PC-3 (cell line): Measurements from ENCODE around the gene CCDC142. TPM values are rescaled to one million over a fixed set of nuclear protein-coding genes. Genes with fewer than 3 reads are reported as not detected.

Source experiments
- ATAC-seq: fragments of 200-7000 bp; cut with Tn5 transposase; 2 replicates; pipeline ENCODE4 v1.9.1; 2020; ENCODE audit warnings: mild to moderate bottlenecking, moderate library complexity
- BruUV-seq: library from RNA; stranded (reverse); fragments of 400-500 nt; replicated peaks from 2 replicates; lab custom pipeline; 2021; lab: Mats Ljungman, UMichigan
- CTCF ChIA-PET: fragments of 300-600 bp; sonication (Branson Sonifier 250); formaldehyde crosslinking; loops from one replicate; lab custom pipeline; 2022; ENCODE audit warnings: antibody characterized with exemption; lab: Charles Lee
- POLR2A ChIA-PET: fragments of 300-600 bp; sonication (Branson Sonifier 250); formaldehyde crosslinking; loops from one replicate; lab custom pipeline; 2022; ENCODE audit warnings: antibody characterized with exemption; ENCODE audit not compliant: unreplicated experiment; lab: Charles Lee
- DNase-seq: peaks from one replicate; pipeline ENCODE4 v3.0.0-alpha.2; 2015
- H2AFZ ChIP-seq: fragments of 300-600 bp; sonication (generic); 2 replicates; pipeline ENCODE4 v1.6.0; 2016; ENCODE audit warnings: antibody characterized with exemption, low read length
- H3F3A ChIP-seq: fragments of 300-600 bp; sonication (generic); one replicate; pipeline ENCODE4 v1.6.0; 2017; ENCODE audit warnings: antibody characterized with exemption, low read length, control low read depth, mild to moderate bottlenecking; ENCODE audit not compliant: unreplicated experiment
- H3K27ac ChIP-seq: fragments of 300-600 bp; sonication (generic); 2 replicates; pipeline ENCODE4 v1.5.1; 2016; ENCODE audit warnings: mild to moderate bottlenecking, low read length
- H3K27me3 ChIP-seq: fragments of 300-600 bp; sonication (generic); 2 replicates; pipeline ENCODE4 v1.6.1; 2016; ENCODE audit warnings: low read length, mixed read lengths
- H3K36me3 ChIP-seq: fragments of 300-600 bp; sonication (generic); 2 replicates; pipeline ENCODE4 v1.6.1; 2016; ENCODE audit warnings: low read depth, mixed run types, low read length, mixed read lengths
- H3K4me1 ChIP-seq: fragments of 300-600 bp; sonication (generic); 2 replicates; pipeline ENCODE4 v1.5.1; 2016; ENCODE audit warnings: low read length; ENCODE audit not compliant: insufficient read depth
- H3K4me2 ChIP-seq: fragments of 300-600 bp; sonication (generic); 2 replicates; pipeline ENCODE4 v1.6.0; 2016; ENCODE audit warnings: low read length
- H3K4me3 ChIP-seq: fragments of 300-600 bp; sonication (generic); 2 replicates; pipeline ENCODE4 v1.5.1; 2016; ENCODE audit warnings: mild to moderate bottlenecking, low read length, mixed read lengths
- H3K79me2 ChIP-seq: fragments of 300-600 bp; sonication (generic); 2 replicates; pipeline ENCODE4 v1.6.1; 2017; ENCODE audit warnings: low read length, mixed read lengths
- H3K9ac ChIP-seq: fragments of 300-600 bp; sonication (generic); 2 replicates; pipeline ENCODE4 v1.6.0; 2016; ENCODE audit warnings: mild to moderate bottlenecking, low read length
- H3K9me2 ChIP-seq: fragments of 300-600 bp; sonication (generic); replicated peaks from 2 replicates; pipeline ENCODE4 v1.6.1; 2016; ENCODE audit warnings: mixed run types, low read length, mixed read lengths
- H3K9me3 ChIP-seq: fragments of 300-600 bp; sonication (generic); 2 replicates; pipeline ENCODE4 v1.6.1; 2016; ENCODE audit warnings: low read length, mixed read lengths
- H4K20me1 ChIP-seq: fragments of 300-600 bp; sonication (generic); 2 replicates; pipeline ENCODE4 v1.6.1; 2016; ENCODE audit warnings: low read length, mixed read lengths
- CTCF ChIP-seq: fragments of 300-600 bp; sonication (generic); conservative IDR thresholded peaks from 2 replicates; pipeline ENCODE4 v1.5.1; 2017; ENCODE audit warnings: antibody characterized with exemption, low read depth, mild to moderate bottlenecking, low read length
- EZH2 ChIP-seq: fragments of 300-600 bp; sonication (generic); IDR thresholded peaks from one replicate; pipeline ENCODE4 v1.6.1; 2017; ENCODE audit warnings: antibody characterized with exemption, mild to moderate bottlenecking, low read length; ENCODE audit not compliant: unreplicated experiment
- EZH2phosphoT487 ChIP-seq: fragments of 300-600 bp; sonication (generic); IDR thresholded peaks from 2 replicates; pipeline ENCODE4 v1.6.1; 2018; ENCODE audit warnings: mild to moderate bottlenecking, antibody characterized with exemption, low read length, borderline replicate concordance
- intact Hi-C: fragments of 100-400 bp; cut with micrococcal nuclease; formaldehyde crosslinking; loops from 2 replicates; pipeline ENCODE4 v1.9.0; 2023
- total RNA-seq: library from RNA; depleted of rRNA; stranded (reverse); fragments of >200 nt; gene quantifications from 2 replicates; pipeline ENCODE4 v1.2.3, GENCODE V29; 2014

CCDC142 gene
- total RNA-seq, 1 experiment from 2014 or later: 14.7 TPM

- no peaks in the 10 kb centered on the region for H3K27me3 ChIP-seq
- no peaks in the 10 kb centered on the region for H3K9me2 ChIP-seq
- H3K9me3 ChIP-seq: no peaks in the 10 kb centered on the region
- H3K4me3 ChIP-seq: no peak within 1 kb of the TSS
- H3K9ac ChIP-seq: no peak within 1 kb of the TSS
- POLR2A ChIA-PET: no interaction called here
- H3K27ac ChIP-seq: no peak within 1 kb of the TSS
- intact Hi-C loops: no loop called here
- CTCF ChIA-PET: no interaction called here
- H2AFZ ChIP-seq: no peak within 1 kb of the TSS
- H3K4me2 ChIP-seq: no peak within 1 kb of the TSS
- DNase-seq: peak; percentile 56
- peaks cover 36% of the 10 kb centered on the region for H3K79me2 ChIP-seq
- 0 out of 2 replicates have a peak, but pooled peaks cover 7% of the 10 kb centered on the region for H4K20me1 ChIP-seq
- TF ChIP-seq EZH2 (no peak), CTCF (no peak), EZH2phosphoT487 (no peak)
- peaks cover 14% of the 10 kb centered on the region for H3K4me1 ChIP-seq
- ATAC-seq: no peak
- peaks cover 26% of the 10 kb centered on the region for H3K36me3 ChIP-seq
- no peaks in the 10 kb centered on the region for H3F3A ChIP-seq
- BruUV-seq: no TSS peak
Observed at GRCh38 chr2:74525717-74526648, 43.2 kb upstream of the CCDC142 start, which contains the start of gene DQX1. TSS of gene DQX1 (minus strand) at chr2:74526231. CDS start at chr2:74525729, 502 bp downstream.

- no peak for DNase-seq
- ATAC-seq: no peak
- intact Hi-C loops: no loop called here
- H3K79me2 ChIP-seq: peaks cover 27% of the 10 kb centered on the region
- TF ChIP-seq EZH2phosphoT487 (no peak), CTCF (no peak), EZH2 (no peak)
- H3K4me3 ChIP-seq: no peak overlapping the region
- H3K4me1 ChIP-seq: peaks cover 12% of the 10 kb centered on the region
- ChIA-PET CTCF (no interaction called here), POLR2A (no interaction called here)
- BruUV-seq: no TSS peak
- H3K9ac ChIP-seq: no peak overlapping the region
- no peak overlapping the region for H3K4me2 ChIP-seq
- no peak overlapping the region for H2AFZ ChIP-seq
- no peak overlapping the region for H3K27ac ChIP-seq
- no peaks in the 10 kb centered on the region for H3K9me2 ChIP-seq
- peaks cover 26% of the 10 kb centered on the region for H3K36me3 ChIP-seq
- H3F3A ChIP-seq: no peaks in the 10 kb centered on the region
- H3K27me3 ChIP-seq: no peaks in the 10 kb centered on the region
- H3K9me3 ChIP-seq: no peaks in the 10 kb centered on the region
- H4K20me1 ChIP-seq: 0 out of 2 replicates have a peak, but pooled peaks cover 7% of the 10 kb centered on the region
Observed at GRCh38 chr2:74524955-74525716, 42.3 kb upstream of the CCDC142 start.
